Caco-2 (cell line): Measurements from ENCODE around the gene PACC1. TPM values are rescaled to one million over a fixed set of nuclear protein-coding genes. Genes with fewer than 3 reads are reported as not detected.

ENCODE experiments used
- BruUV-seq: library from RNA; stranded (reverse); fragments of 400-500 nt; replicated peaks from 2 replicates; lab custom pipeline; 2021; lab: Mats Ljungman, UMichigan
- CTCF ChIA-PET: fragments of 300-600 bp; sonication (Branson Sonifier 250); formaldehyde crosslinking; loops from one replicate; lab custom pipeline; 2022; ENCODE audit warnings: antibody characterized with exemption; lab: Charles Lee
- POLR2A ChIA-PET: fragments of 300-600 bp; sonication (Branson Sonifier 250); formaldehyde crosslinking; loops from one replicate; lab custom pipeline; 2022; ENCODE audit warnings: antibody characterized with exemption; lab: Charles Lee
- DNase-seq, 2 experiments: peaks; one replicate each; pipeline versions ENCODE4 v3.0.0 to v3.0.0-alpha.2; 2020 to 2022
- H3K27me3 ChIP-seq: replicated peaks from 2 replicates; pipeline ENCODE4 v1.6.0; 2011; ENCODE audit warnings: low read length; ENCODE audit not compliant: control insufficient read depth, insufficient read depth
- H3K36me3 ChIP-seq: 2 replicates; pipeline ENCODE4 v1.5.1; 2011; ENCODE audit warnings: low read length; ENCODE audit not compliant: control insufficient read depth, insufficient read depth
- H3K4me1 ChIP-seq: fragments of 250-450 bp; sonication (Bioruptor Pico); 2 replicates; pipeline ENCODE4 v1.5.1; 2020; ENCODE audit warnings: mild to moderate bottlenecking
- H3K4me3 ChIP-seq: 2 replicates; pipeline ENCODE4 v1.5.1; 2011; ENCODE audit warnings: low read depth, mild to moderate bottlenecking, control low read depth, low read length
- H3K9me3 ChIP-seq: fragments of 250-450 bp; sonication (Bioruptor Pico); 2 replicates; pipeline ENCODE4 v1.5.1; 2020; ENCODE audit warnings: mild to moderate bottlenecking, moderate library complexity
- H3K27ac Mint-ChIP-seq: one replicate; pipeline ENCODE4 v1.8.0; 2022; ENCODE audit warnings: mixed read lengths; ENCODE audit not compliant: unreplicated experiment
- H3K27me3 Mint-ChIP-seq: one replicate; pipeline ENCODE4 v1.8.0; 2022; ENCODE audit warnings: mixed read lengths; ENCODE audit not compliant: insufficient read depth, unreplicated experiment
- H3K36me3 Mint-ChIP-seq: one replicate; pipeline ENCODE4 v1.8.0; 2022; ENCODE audit warnings: mild to moderate bottlenecking, mixed read lengths; ENCODE audit not compliant: insufficient read depth, unreplicated experiment
- H3K4me1 Mint-ChIP-seq: one replicate; pipeline ENCODE4 v1.8.0; 2022; ENCODE audit warnings: low read depth, mixed read lengths; ENCODE audit not compliant: unreplicated experiment
- H3K4me3 Mint-ChIP-seq: one replicate; pipeline ENCODE4 v1.8.0; 2022; ENCODE audit warnings: mild to moderate bottlenecking, moderate library complexity, mixed read lengths; ENCODE audit not compliant: unreplicated experiment
- H3K9me3 Mint-ChIP-seq: one replicate; pipeline ENCODE4 v1.8.0; 2022; ENCODE audit warnings: mixed read lengths; ENCODE audit not compliant: unreplicated experiment
- CTCF ChIP-seq, 2 experiments: fragments of 200-600 bp in 1 of 2; IDR thresholded peaks; 1 replicate in 1 of 2; 2 replicates in 1 of 2; pipeline versions ENCODE4 v1.5.1 to v1.8.0; 2011 to 2022; ENCODE audit warnings: antibody characterized with exemption in 1 of 2, control low read depth in 1 of 2, inconsistent platforms in 1 of 2, low read depth in 1 of 2, low read length in 1 of 2, mild to moderate bottlenecking in 1 of 2, moderate library complexity in 1 of 2; ENCODE audit not compliant: insufficient read depth in 1 of 2, severe bottlenecking in 1 of 2, unreplicated experiment in 1 of 2
- intact Hi-C: fragments of 100-400 bp; cut with micrococcal nuclease; formaldehyde crosslinking; loops from one replicate; pipeline ENCODE4 v1.10.0; 2022; ENCODE audit not compliant: unreplicated experiment
- total RNA-seq: library from RNA; stranded (reverse); gene quantifications from 2 replicates; pipeline ENCODE4 v1.2.3, GENCODE V29; 2022

Gene PACC1
- total RNA-seq, 1 experiment from 2014 or later = 15.6 TPM

GRCh38 chr1:212364985-212365384, 49.7 kb downstream of the PACC1 start:
- no peaks in the 10 kb centered on the region for H3K9me3 Mint-ChIP-seq
- H3K27ac Mint-ChIP-seq = no peak overlapping the region
- BruUV-seq = no TSS peak

GRCh38 chr1:212359794-212360479, 54.7 kb downstream of the PACC1 start:
- no peaks in the 10 kb centered on the region for H3K27me3 Mint-ChIP-seq
- Histone ChIP-seq H3K4me1 (no peaks in the 10 kb centered on the region), H3K36me3 (peaks cover 2% of the 10 kb centered on the region; the same call in 1 of the 2 replicates), H3K4me3 (no peak overlapping the region), H3K27me3 (no peaks in the 10 kb centered on the region), H3K9me3 (no peaks in the 10 kb centered on the region)
- H3K36me3 Mint-ChIP-seq = peaks cover 66% of the 10 kb centered on the region
- POLR2A ChIA-PET = no interaction called here
- no peak for DNase-seq
- H3K27ac Mint-ChIP-seq = no peak overlapping the region
- CTCF ChIA-PET = interaction anchor here (1.2 kb wide), 1 partner anchor 96 kb away, joined by 3 read pairs; no protein-coding TSS in a partner anchor
- H3K4me1 Mint-ChIP-seq = no peaks in the 10 kb centered on the region
- intact Hi-C loops = no loop called here
- no peaks in the 10 kb centered on the region for H3K9me3 Mint-ChIP-seq
- no peak overlapping the region for H3K4me3 Mint-ChIP-seq
- no peak for TF ChIP-seq CTCF (IDR thresholded peaks at IDR 0.05; ENCODE audit: insufficient read depth in 1 of 2, low read depth in 1 of 2, low read length in 1 of 2, severe bottlenecking in 1 of 2, unreplicated experiment in 1 of 2)
- BruUV-seq = no TSS peak

More at GRCh38 chr1:212364985-212365384, 49.7 kb downstream of the PACC1 start:
- no peak for DNase-seq
- intact Hi-C loops = loop anchor here (5.0 kb wide), 1 partner anchor 73 kb away; no protein-coding TSS in a partner anchor
- Histone ChIP-seq H3K4me1 (0 out of 2 replicates have a peak, but pooled peaks cover 5% of the 10 kb centered on the region), H3K36me3 (peaks cover 2% of the 10 kb centered on the region; the same call in 1 of the 2 replicates), H3K27me3 (no peaks in the 10 kb centered on the region), H3K9me3 (no peaks in the 10 kb centered on the region), H3K4me3 (no peak overlapping the region)
- no peaks in the 10 kb centered on the region for H3K27me3 Mint-ChIP-seq
- TF ChIP-seq CTCF (IDR thresholded peaks at IDR 0.05; ENCODE audit: insufficient read depth in 1 of 2, low read depth in 1 of 2, low read length in 1 of 2, severe bottlenecking in 1 of 2, unreplicated experiment in 1 of 2) = no peak
- no peak overlapping the region for H3K4me3 Mint-ChIP-seq
- ChIA-PET POLR2A (no interaction called here), CTCF (interaction anchor here (2.0 to 2.2 kb wide), 2 partner anchors 91 to 294 kb away, joined by 4 to 9 read pairs; no protein-coding TSS in a partner anchor)
- H3K36me3 Mint-ChIP-seq = peaks cover 92% of the 10 kb centered on the region
- no peaks in the 10 kb centered on the region for H3K4me1 Mint-ChIP-seq

- no peaks in the 10 kb centered on the region for H3K4me1 Mint-ChIP-seq
- H3K27ac Mint-ChIP-seq = no peak overlapping the region
- ChIA-PET CTCF (no interaction called here), POLR2A (no interaction called here)
- intact Hi-C loops = no loop called here
- Histone ChIP-seq H3K4me3 (no peak overlapping the region), H3K9me3 (no peaks in the 10 kb centered on the region), H3K36me3 (no peaks in the 10 kb centered on the region), H3K27me3 (no peaks in the 10 kb centered on the region), H3K4me1 (no peaks in the 10 kb centered on the region)
- TF ChIP-seq CTCF (IDR thresholded peaks at IDR 0.05; ENCODE audit: insufficient read depth in 1 of 2, low read depth in 1 of 2, low read length in 1 of 2, severe bottlenecking in 1 of 2, unreplicated experiment in 1 of 2) = no peak
- no peak for DNase-seq
- no peaks in the 10 kb centered on the region for H3K27me3 Mint-ChIP-seq
- no peaks in the 10 kb centered on the region for H3K9me3 Mint-ChIP-seq
- peaks cover 54% of the 10 kb centered on the region for H3K36me3 Mint-ChIP-seq
- BruUV-seq = no TSS peak
- H3K4me3 Mint-ChIP-seq = no peak overlapping the region
Observed at GRCh38 chr1:212355230-212355969, 59.3 kb downstream of the PACC1 start.
